ENCODE results near the gene MYL12B.

The MYL12B gene

DNA sequence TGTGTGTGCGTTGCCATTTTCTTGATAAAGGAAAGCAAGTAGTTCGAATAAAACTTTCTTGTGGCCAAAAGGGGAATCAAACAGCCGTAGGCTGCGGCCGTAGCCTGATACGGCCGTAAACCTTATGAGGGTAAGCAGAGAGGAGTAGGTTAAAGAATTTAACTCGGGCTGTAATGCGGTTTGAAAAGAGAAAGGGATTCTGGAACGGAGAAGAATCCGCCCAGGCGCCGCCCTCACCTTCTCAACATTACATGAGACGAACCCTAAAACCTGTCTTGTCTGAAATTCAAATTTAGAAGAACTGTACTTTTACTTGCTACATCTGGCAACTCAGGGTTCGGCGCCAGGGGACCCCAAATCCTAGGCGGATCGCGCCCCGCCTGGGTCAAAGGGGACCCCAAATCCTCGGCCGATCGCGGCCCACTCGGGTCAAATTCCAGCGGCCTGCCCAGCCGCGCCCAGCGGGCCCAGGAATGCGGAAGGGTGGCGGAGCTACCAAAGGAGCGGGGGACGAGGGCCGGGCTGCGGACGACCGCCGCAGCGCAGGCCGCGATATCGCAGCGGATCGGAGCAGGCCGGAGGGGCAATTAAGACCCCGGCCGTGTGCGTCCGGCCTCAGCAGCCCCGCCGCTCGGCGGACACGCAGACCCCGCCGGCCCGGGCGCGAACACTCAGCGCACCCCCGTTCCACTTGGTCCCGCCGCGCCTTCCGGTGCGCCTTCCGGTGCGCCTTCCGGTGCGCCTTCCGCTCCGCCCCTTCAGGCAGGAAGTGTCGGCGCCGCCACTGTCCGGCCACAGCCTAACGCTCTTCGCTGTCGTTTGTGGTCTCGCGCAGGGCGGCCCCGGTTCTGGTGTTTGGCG is at the start of gene MYL12B:
Gene MYL12B (plus strand): TSS at position 761 of the 861 bp plus-strand sequence. CDS start 10,766 bp downstream, outside the sequence.
- CTCF ChIA-PET: interaction anchor here (0.7 to 1.6 kb wide), 5 partner anchors 9 to 405 kb away, joined by 3 to 4 read pairs (median 4); no protein-coding TSS in a partner anchor
- peak; percentile 83 for DNase-seq (ENCODE audit: extremely low spot score)
- TF ChIP-seq, protein P1, sequence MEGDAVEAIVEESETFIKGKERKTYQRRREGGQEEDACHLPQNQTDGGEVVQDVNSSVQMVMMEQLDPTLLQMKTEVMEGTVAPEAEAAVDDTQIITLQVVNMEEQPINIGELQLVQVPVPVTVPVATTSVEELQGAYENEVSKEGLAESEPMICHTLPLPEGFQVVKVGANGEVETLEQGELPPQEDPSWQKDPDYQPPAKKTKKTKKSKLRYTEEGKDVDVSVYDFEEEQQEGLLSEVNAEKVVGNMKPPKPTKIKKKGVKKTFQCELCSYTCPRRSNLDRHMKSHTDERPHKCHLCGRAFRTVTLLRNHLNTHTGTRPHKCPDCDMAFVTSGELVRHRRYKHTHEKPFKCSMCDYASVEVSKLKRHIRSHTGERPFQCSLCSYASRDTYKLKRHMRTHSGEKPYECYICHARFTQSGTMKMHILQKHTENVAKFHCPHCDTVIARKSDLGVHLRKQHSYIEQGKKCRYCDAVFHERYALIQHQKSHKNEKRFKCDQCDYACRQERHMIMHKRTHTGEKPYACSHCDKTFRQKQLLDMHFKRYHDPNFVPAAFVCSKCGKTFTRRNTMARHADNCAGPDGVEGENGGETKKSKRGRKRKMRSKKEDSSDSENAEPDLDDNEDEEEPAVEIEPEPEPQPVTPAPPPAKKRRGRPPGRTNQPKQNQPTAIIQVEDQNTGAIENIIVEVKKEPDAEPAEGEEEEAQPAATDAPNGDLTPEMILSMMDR (IDR thresholded peaks at IDR 0.05; ENCODE audit: control extremely low read depth, extremely low read depth, low read depth, missing control alignments): no peak
- POLR2A ChIA-PET: no interaction called here

DNA sequence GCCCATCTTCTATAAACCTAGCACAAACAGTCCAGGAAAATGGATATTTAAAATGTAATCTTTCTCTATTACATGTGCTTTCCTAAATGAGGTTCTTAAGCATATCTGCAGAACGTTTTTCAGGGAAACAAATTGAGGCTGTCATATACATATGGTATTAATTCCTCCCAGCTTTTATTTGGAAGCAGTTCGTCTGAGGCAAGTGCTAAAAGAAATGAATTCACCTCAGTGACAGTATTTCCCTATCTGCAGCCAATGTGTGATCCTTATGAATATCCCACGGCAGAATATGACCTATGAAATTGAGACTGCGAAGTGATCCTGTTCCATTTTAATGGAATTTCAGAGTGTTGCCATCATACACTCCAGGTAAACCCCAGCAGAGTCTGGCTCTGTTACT is 49.3 kb upstream of the MYL12B start:
- ChIA-PET CTCF (interaction anchor here (1.1 to 3.2 kb wide), 3 partner anchors 9 to 27 kb away, joined by 3 to 13 read pairs (median 3); no protein-coding TSS in a partner anchor), POLR2A (no interaction called here)
- no peak for DNase-seq (ENCODE audit: extremely low spot score)
- TF ChIP-seq, protein P1 (IDR thresholded peaks at IDR 0.05; ENCODE audit: control extremely low read depth, extremely low read depth, low read depth, missing control alignments): no peak

DNA sequence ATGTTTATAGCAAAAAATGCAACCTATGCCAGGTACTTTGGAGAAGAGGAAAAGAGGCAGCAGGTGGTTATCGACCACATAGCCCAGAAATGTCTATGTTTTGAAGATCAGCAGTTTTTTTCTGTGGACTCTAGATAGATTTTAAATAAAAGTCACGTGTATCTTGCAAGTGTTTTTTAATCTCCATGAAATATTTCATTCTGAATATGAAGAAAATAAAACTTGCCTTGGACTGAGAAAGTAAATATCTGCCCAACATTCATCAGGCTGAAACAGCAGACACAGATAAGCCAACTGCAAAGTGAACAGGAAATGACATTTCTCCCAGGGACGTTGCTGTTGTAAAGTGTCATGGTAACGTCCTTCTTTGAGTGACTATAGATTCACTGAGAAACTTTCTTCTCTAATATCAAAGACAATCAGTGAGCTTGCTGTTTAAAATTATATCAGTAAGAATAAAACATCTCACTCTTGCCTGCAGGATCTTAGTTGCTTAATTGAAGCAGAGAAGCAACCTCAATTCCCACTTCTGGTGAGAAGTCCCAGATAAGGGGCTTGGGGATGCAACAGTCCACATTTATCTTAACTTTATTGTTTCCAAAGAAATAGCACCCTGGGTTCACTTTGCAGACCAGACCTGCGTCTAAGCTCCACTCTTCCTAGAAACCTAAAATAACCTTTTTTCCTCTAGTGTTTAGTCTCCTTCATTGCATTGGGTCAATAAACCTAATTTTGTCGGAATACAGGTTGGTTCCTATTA is 48.5 kb upstream of the MYL12B start:
- DNase-seq (ENCODE audit: extremely low spot score): no peak
- POLR2A ChIA-PET: no interaction called here
- CTCF ChIA-PET: interaction anchor here (1.1 to 3.2 kb wide), 5 partner anchors 8 to 86 kb away, joined by 3 to 13 read pairs (median 3); no protein-coding TSS in a partner anchor
- TF ChIP-seq, protein P1 (IDR thresholded peaks at IDR 0.05; ENCODE audit: control extremely low read depth, extremely low read depth, low read depth, missing control alignments): no peak

DNA sequence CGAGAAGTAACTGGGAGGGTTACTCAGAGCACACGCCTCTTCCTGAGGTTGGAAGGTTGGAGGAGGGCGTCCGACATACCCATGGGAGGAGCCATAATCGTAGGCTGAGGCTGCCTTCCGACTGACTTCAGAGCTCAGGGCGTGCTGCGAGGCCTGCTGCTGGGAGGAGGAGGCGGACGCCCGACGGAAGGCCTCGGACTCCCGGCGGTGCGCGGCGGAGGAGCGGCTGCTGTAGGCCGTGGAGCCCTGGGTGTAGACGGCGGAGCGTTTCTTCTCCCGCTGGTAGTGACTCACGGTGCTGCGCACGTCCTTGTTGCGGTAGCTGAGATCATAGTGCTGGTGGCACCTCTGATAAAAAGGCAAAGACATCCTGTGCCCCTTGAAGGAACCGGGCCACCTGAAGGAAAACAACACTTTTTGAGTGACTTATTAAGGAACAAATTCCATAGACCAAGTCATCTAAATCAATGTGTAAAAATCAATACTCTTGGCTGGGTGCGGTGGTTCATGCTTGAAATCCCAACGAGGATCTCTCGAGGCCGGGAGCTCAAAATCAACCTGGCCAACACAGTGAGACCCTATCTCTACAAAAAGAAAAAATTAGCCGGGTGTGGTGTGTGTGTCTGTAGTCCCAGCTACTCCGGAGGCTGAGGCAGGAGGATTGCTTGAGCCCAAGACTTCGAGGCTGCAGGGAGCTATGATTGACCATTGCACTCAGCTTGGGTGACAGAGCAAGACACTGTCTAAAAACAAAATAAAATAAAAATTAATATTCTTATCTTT is 46.9 kb upstream of the MYL12B start:
- TF ChIP-seq, protein P1 (IDR thresholded peaks at IDR 0.05; ENCODE audit: control extremely low read depth, extremely low read depth, low read depth, missing control alignments): no peak
- ChIA-PET POLR2A (no interaction called here), CTCF (interaction anchor here (1.5 to 2.1 kb wide), 3 partner anchors 9 to 88 kb away, joined by 3 to 4 read pairs (median 4); no protein-coding TSS in a partner anchor)
- no peak for DNase-seq (ENCODE audit: extremely low spot score)

DNA sequence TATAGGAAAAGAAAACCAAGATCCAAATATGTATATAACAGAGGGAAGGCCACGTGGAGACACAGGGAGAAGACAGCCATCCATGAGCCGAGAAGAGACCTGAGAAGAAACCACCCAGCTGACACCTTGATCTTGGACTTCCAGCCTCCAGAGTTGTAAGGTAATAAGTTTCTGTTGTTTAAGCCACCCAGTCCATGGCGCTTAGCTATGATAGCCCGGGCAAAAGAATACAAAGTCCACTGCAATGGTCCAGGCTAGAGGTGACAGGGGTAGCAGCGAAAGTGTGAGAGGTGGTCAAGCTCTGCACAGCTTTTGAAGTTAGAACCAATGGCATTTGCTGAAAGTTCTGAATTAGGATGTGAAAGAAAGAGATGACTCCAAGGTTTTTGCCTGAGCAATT is 44.9 kb upstream of the MYL12B start:
- DNase-seq (ENCODE audit: extremely low spot score): no peak
- TF ChIP-seq, protein P1 (IDR thresholded peaks at IDR 0.05; ENCODE audit: control extremely low read depth, extremely low read depth, low read depth, missing control alignments): no peak
- ChIA-PET CTCF (interaction anchor here (1.0 to 1.8 kb wide), 3 partner anchors 9 to 24 kb away, joined by 3 to 6 read pairs (median 4); no protein-coding TSS in a partner anchor), POLR2A (no interaction called here)
